IMR-90 (cell line): ENCODE data around the gene HOXD3.

Source experiments
- BHLHE40 ChIP-seq: fragments of 150-350 bp; IDR thresholded peaks from 2 replicates; pipeline ENCODE4 v1.6.1; 2016; ENCODE audit warnings: mild to moderate bottlenecking, low read depth, low read length
- CEBPB ChIP-seq: IDR thresholded peaks from 2 replicates; pipeline ENCODE4 v1.6.1; 2012; ENCODE audit warnings: low read depth, low read length, improper control_type of control experiment
- CTCF ChIP-seq: conservative IDR thresholded peaks from 2 replicates; pipeline ENCODE4 v1.5.1; 2012; ENCODE audit warnings: mild to moderate bottlenecking, low read depth, low read length, improper control_type of control experiment
- FOS ChIP-seq: fragments of 150-350 bp; IDR thresholded peaks from 2 replicates; pipeline ENCODE4 v1.6.1; 2016; ENCODE audit warnings: low read depth, low read length
- POLR2A ChIP-seq: IDR thresholded peaks from 2 replicates; pipeline ENCODE4 v1.6.1; 2012; ENCODE audit warnings: mild to moderate bottlenecking, low read depth, low read length
- RAD21 ChIP-seq: IDR thresholded peaks from 2 replicates; pipeline ENCODE4 v1.6.1; 2012; ENCODE audit warnings: low read length, improper control_type of control experiment
- USF2 ChIP-seq: fragments of 150-350 bp; IDR thresholded peaks from 2 replicates; pipeline ENCODE4 v1.6.1; 2017; ENCODE audit warnings: mild to moderate bottlenecking, antibody characterized with exemption, low read length, low read depth

- no peak for TF ChIP-seq POLR2A
- TF ChIP-seq CTCF, result no peak
- TF ChIP-seq USF2, result no peak
- TF ChIP-seq BHLHE40, result no peak
- TF ChIP-seq RAD21, result no peak
- TF ChIP-seq CEBPB, result no peak
- no peak for TF ChIP-seq FOS
Measured at GRCh38 chr2:176146101-176146500, 11.0 kb upstream of the HOXD3 start.
